HG03039 (cell line): ENCODE measurements around the gene CENPP.

ENCODE experiments used
- ATAC-seq: cut with Tn5 transposase; IDR thresholded peaks from one replicate; pipeline ENCODE4 v1.9.1; 2021; ENCODE audit warnings: mild to moderate bottlenecking, moderate library complexity; ENCODE audit not compliant: unreplicated experiment

CENPP gene

GRCh38 chr9:92325269-92325990 is at the start of gene CENPP, which contains the start of gene NOL8:
Gene CENPP, plus strand, starts transcription at chr9:92325953.
Gene NOL8, minus strand, starts transcription at chr9:92325350. Its CDS starts 1,189 bp downstream, at chr9:92324161.
- ATAC-seq: peak; percentile 93

GRCh38 chr9:92276331-92277032 is 49.3 kb upstream of the CENPP start:
- no peak for ATAC-seq

GRCh38 chr9:92278110-92278509 is 47.6 kb upstream of the CENPP start:
- ATAC-seq: no peak

- ATAC-seq: no peak
Measured at GRCh38 chr9:92279302-92279701, 46.5 kb upstream of the CENPP start.

- ATAC-seq: no peak
Measured at GRCh38 chr9:92289708-92290390, 35.9 kb upstream of the CENPP start.

GRCh38 chr9:92290785-92291429 is 34.8 kb upstream of the CENPP start:
- ATAC-seq: no peak

- no peak for ATAC-seq
Measured at GRCh38 chr9:92291577-92291976, 34.2 kb upstream of the CENPP start.

- ATAC-seq: no peak
Measured at GRCh38 chr9:92292338-92293074, 33.2 kb upstream of the CENPP start.

- ATAC-seq: no peak
Measured at GRCh38 chr9:92293075-92293354, 32.7 kb upstream of the CENPP start.

- ATAC-seq: peak; percentile 95
Measured at GRCh38 chr9:92293452-92294296, 32.1 kb upstream of the CENPP start, which contains the start of gene IARS1. Gene IARS1, minus strand, starts transcription at chr9:92293697. Its CDS starts 4,278 bp downstream, at chr9:92289419.

- ATAC-seq: no peak
Measured at GRCh38 chr9:92294297-92294676, 31.5 kb upstream of the CENPP start.

GRCh38 chr9:92295240-92295790 is 30.4 kb upstream of the CENPP start:
- no peak for ATAC-seq

GRCh38 chr9:92295827-92296258 is 29.9 kb upstream of the CENPP start:
- no peak for ATAC-seq

GRCh38 chr9:92297611-92298010 is 28.1 kb upstream of the CENPP start:
- ATAC-seq: no peak

- ATAC-seq: no peak
Measured at GRCh38 chr9:92298036-92298435, 27.7 kb upstream of the CENPP start.

GRCh38 chr9:92299116-92299515 is 26.6 kb upstream of the CENPP start:
- no peak for ATAC-seq

- no peak for ATAC-seq
Measured at GRCh38 chr9:92300936-92301335, 24.8 kb upstream of the CENPP start.

- no peak for ATAC-seq
Measured at GRCh38 chr9:92308893-92309292, 16.9 kb upstream of the CENPP start.

GRCh38 chr9:92310562-92310961 is 15.2 kb upstream of the CENPP start:
- ATAC-seq: no peak
